GM12874 (cell line): ENCODE results near the gene TH.

Source experiments
- CTCF ChIP-seq: IDR thresholded peaks from 2 replicates; pipeline ENCODE4 v1.5.1; 2011; ENCODE audit warnings: low read depth, mild to moderate bottlenecking, control low read depth, low read length, moderate library complexity; ENCODE audit not compliant: insufficient read depth

TH gene

GRCh38 chr11:2192435-2192834 lies 20.8 kb upstream of the TH start:
- no peak for TF ChIP-seq CTCF

GRCh38 chr11:2191883-2192282 lies 20.3 kb upstream of the TH start:
- TF ChIP-seq CTCF = no peak

- TF ChIP-seq CTCF = no peak
These were observed 19.2 kb upstream of the TH start for GRCh38 chr11:2190657-2191471.

GRCh38 chr11:2189938-2190656 lies 18.5 kb upstream of the TH start:
- no peak for TF ChIP-seq CTCF

- no peak for TF ChIP-seq CTCF
These were observed 17.1 kb upstream of the TH start for GRCh38 chr11:2188745-2189144.

GRCh38 chr11:2187280-2187707 lies 15.7 kb upstream of the TH start:
- TF ChIP-seq CTCF = no peak

GRCh38 chr11:2186669-2187279 lies 15.2 kb upstream of the TH start:
- peak; percentile 54 for TF ChIP-seq CTCF
